Kasumi-1 (cell line): Measurements from ENCODE around the gene PHLDA3.

Experiments used
- DNase-seq, 2 experiments: peaks; one replicate each; lab custom pipeline; 2025; lab: John Stamatoyannopoulos, UW

PHLDA3 gene

GRCh38 chr1:201429736-201430501, 39.1 kb downstream of the PHLDA3 start:
- no peak for DNase-seq

- peak; percentile 10 to 17 for DNase-seq
These were observed 41.0 kb downstream of the PHLDA3 start for GRCh38 chr1:201427963-201428362.

- DNase-seq: no peak
These were observed 42.3 kb downstream of the PHLDA3 start for GRCh38 chr1:201426479-201427310.

GRCh38 chr1:201424146-201424545, 44.8 kb downstream of the PHLDA3 start:
- DNase-seq: no peak

GRCh38 chr1:201423655-201424054, 45.3 kb downstream of the PHLDA3 start:
- DNase-seq: no peak

- no peak for DNase-seq
These were observed 46.5 kb downstream of the PHLDA3 start for GRCh38 chr1:201422436-201423030.

- no peak for DNase-seq
These were observed 47.0 kb downstream of the PHLDA3 start for GRCh38 chr1:201422026-201422425.

GRCh38 chr1:201421041-201421440, 47.9 kb downstream of the PHLDA3 start:
- no peak for DNase-seq

- no peak for DNase-seq
These were observed 48.4 kb downstream of the PHLDA3 start for GRCh38 chr1:201420608-201421002.

- no peak for DNase-seq
These were observed 49.0 kb downstream of the PHLDA3 start for GRCh38 chr1:201419746-201420607.

GRCh38 chr1:201419256-201419655, 49.7 kb downstream of the PHLDA3 start:
- no peak for DNase-seq

GRCh38 chr1:201418461-201418860, 50.5 kb downstream of the PHLDA3 start:
- DNase-seq: no peak
